Panc1 (cell line): ENCODE results near the gene STARD7. TPM values are rescaled to one million over a fixed set of nuclear protein-coding genes. Genes with fewer than 3 reads are reported as not detected.

ENCODE experiments used
- ATAC-seq: fragments of 200-7000 bp; cut with Tn5 transposase; 2 replicates; pipeline ENCODE4 v1.9.1; 2020; ENCODE audit warnings: mild to moderate bottlenecking, moderate library complexity
- BruUV-seq: library from RNA; stranded (reverse); fragments of 400-500 nt; replicated peaks from 2 replicates; lab custom pipeline; 2021; lab: Mats Ljungman, UMichigan
- CTCF ChIA-PET: fragments of 300-600 bp; sonication (Branson Sonifier 250); formaldehyde crosslinking; loops from one replicate; lab custom pipeline; 2022; ENCODE audit warnings: antibody characterized with exemption; lab: Charles Lee
- POLR2A ChIA-PET: fragments of 300-600 bp; sonication (Branson Sonifier 250); formaldehyde crosslinking; loops from one replicate; lab custom pipeline; 2022; ENCODE audit warnings: antibody characterized with exemption; lab: Charles Lee
- DNase-seq: peaks from one replicate; pipeline ENCODE4 v3.0.0-alpha.2; 2010; ENCODE audit warnings: low read depth, low spot score
- H3K27ac ChIP-seq: 2 replicates; pipeline ENCODE4 v1.5.1; 2011; ENCODE audit warnings: mild to moderate bottlenecking, low read length, inconsistent platforms
- H3K27me3 ChIP-seq: fragments of 200-500 bp; sonication (Bioruptor generic); 2 replicates; pipeline ENCODE4 v1.6.0; 2014; ENCODE audit warnings: low read length, inconsistent platforms; ENCODE audit not compliant: control insufficient read depth, insufficient read depth
- H3K36me3 ChIP-seq: fragments of 200-500 bp; sonication (Bioruptor generic); 2 replicates; pipeline ENCODE4 v1.5.1; 2014; ENCODE audit warnings: inconsistent platforms, mild to moderate bottlenecking, low read length, moderate library complexity; ENCODE audit not compliant: control insufficient read depth, insufficient read depth
- H3K4me1 ChIP-seq: 2 replicates; pipeline ENCODE4 v1.5.1; 2011; ENCODE audit warnings: inconsistent platforms, mild to moderate bottlenecking, low read length, moderate library complexity; ENCODE audit not compliant: control insufficient read depth, insufficient read depth
- H3K4me3 ChIP-seq, 2 experiments: 2 replicates each; pipeline ENCODE4 v1.5.1; 2011 to 2012; ENCODE audit warnings: low read depth in 2 of 2, low read length in 2 of 2, mild to moderate bottlenecking in 2 of 2, inconsistent platforms in 1 of 2, moderate library complexity in 1 of 2
- H3K9me3 ChIP-seq: fragments of 200-500 bp; sonication (Bioruptor generic); 2 replicates; pipeline ENCODE4 v1.5.1; 2014; ENCODE audit warnings: low read depth, mild to moderate bottlenecking, inconsistent platforms, low read length, moderate library complexity; ENCODE audit not compliant: control insufficient read depth, insufficient read depth
- POLR2AphosphoS5 ChIP-seq: IDR thresholded peaks from 2 replicates; pipeline ENCODE4 v1.6.1; 2012; ENCODE audit warnings: mild to moderate bottlenecking, low read depth, low read length, moderate library complexity
- SIN3A ChIP-seq: IDR thresholded peaks from 2 replicates; pipeline ENCODE4 v1.6.1; 2012; ENCODE audit warnings: low read depth, mild to moderate bottlenecking, low read length, moderate library complexity, borderline replicate concordance; ENCODE audit not compliant: insufficient read depth
- TCF7L2 ChIP-seq: IDR thresholded peaks from 2 replicates; pipeline ENCODE4 v1.6.1; 2011; ENCODE audit warnings: mild to moderate bottlenecking, low read depth, low read length, inconsistent platforms
- in situ Hi-C: cut with HindIII; loops from 2 replicates; pipeline ENCODE4 v1.10.0; 2016; ENCODE audit warnings: low sequenced_read_pairs, low pct_unique_long_range_greater_than_20kb
- intact Hi-C: fragments of 100-400 bp; cut with micrococcal nuclease; formaldehyde crosslinking; loops from one replicate; pipeline ENCODE4 v1.10.0; 2022; ENCODE audit not compliant: unreplicated experiment
- total RNA-seq: library from RNA; stranded (reverse); gene quantifications from one replicate; pipeline ENCODE4 v1.2.1, GENCODE V29; 2021; ENCODE audit not compliant: unreplicated experiment
- TF ChIP-seq, protein P1 (sequence below), 2 experiments: IDR thresholded peaks; 2 replicates each; pipeline ENCODE4 v1.6.1; 2011 to 2012; ENCODE audit warnings: low read depth in 2 of 2, control low read depth in 1 of 2, low read length in 1 of 2, mild to moderate bottlenecking in 1 of 2, moderate library complexity in 1 of 2; ENCODE audit not compliant: insufficient read depth in 1 of 2
- TF ChIP-seq, protein P2 (sequence below): fragments of 450-650 bp; IDR thresholded peaks from 2 replicates; pipeline ENCODE4 v1.5.1; 2017; ENCODE audit warnings: mild to moderate bottlenecking

The STARD7 gene
- total RNA-seq, 1 experiment from 2014 or later, result 133 TPM

- Histone ChIP-seq H3K27me3 (no peaks in the 10 kb centered on the region), H3K27ac (no peak overlapping the region), H3K4me3 (no peak overlapping the region), H3K9me3 (no peaks in the 10 kb centered on the region), H3K4me1 (no peaks in the 10 kb centered on the region), H3K36me3 (no peaks in the 10 kb centered on the region)
- in situ Hi-C loops, result loop anchor here (25.0 kb wide), 1 partner anchor 104 kb away; the partner anchor contains the start of genes CIAO1 and TMEM127
- CTCF ChIA-PET, result no interaction called here
- no peak for TF ChIP-seq TCF7L2
- TF ChIP-seq POLR2AphosphoS5, result no peak
- TF ChIP-seq, protein P1, sequence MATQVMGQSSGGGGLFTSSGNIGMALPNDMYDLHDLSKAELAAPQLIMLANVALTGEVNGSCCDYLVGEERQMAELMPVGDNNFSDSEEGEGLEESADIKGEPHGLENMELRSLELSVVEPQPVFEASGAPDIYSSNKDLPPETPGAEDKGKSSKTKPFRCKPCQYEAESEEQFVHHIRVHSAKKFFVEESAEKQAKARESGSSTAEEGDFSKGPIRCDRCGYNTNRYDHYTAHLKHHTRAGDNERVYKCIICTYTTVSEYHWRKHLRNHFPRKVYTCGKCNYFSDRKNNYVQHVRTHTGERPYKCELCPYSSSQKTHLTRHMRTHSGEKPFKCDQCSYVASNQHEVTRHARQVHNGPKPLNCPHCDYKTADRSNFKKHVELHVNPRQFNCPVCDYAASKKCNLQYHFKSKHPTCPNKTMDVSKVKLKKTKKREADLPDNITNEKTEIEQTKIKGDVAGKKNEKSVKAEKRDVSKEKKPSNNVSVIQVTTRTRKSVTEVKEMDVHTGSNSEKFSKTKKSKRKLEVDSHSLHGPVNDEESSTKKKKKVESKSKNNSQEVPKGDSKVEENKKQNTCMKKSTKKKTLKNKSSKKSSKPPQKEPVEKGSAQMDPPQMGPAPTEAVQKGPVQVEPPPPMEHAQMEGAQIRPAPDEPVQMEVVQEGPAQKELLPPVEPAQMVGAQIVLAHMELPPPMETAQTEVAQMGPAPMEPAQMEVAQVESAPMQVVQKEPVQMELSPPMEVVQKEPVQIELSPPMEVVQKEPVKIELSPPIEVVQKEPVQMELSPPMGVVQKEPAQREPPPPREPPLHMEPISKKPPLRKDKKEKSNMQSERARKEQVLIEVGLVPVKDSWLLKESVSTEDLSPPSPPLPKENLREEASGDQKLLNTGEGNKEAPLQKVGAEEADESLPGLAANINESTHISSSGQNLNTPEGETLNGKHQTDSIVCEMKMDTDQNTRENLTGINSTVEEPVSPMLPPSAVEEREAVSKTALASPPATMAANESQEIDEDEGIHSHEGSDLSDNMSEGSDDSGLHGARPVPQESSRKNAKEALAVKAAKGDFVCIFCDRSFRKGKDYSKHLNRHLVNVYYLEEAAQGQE (IDR thresholded peaks at IDR 0.05; ENCODE audit: insufficient read depth in 1 of 2, low read depth in 2 of 2, low read length in 1 of 2), result no peak
- TF ChIP-seq SIN3A, result no peak
- TF ChIP-seq, protein P2, sequence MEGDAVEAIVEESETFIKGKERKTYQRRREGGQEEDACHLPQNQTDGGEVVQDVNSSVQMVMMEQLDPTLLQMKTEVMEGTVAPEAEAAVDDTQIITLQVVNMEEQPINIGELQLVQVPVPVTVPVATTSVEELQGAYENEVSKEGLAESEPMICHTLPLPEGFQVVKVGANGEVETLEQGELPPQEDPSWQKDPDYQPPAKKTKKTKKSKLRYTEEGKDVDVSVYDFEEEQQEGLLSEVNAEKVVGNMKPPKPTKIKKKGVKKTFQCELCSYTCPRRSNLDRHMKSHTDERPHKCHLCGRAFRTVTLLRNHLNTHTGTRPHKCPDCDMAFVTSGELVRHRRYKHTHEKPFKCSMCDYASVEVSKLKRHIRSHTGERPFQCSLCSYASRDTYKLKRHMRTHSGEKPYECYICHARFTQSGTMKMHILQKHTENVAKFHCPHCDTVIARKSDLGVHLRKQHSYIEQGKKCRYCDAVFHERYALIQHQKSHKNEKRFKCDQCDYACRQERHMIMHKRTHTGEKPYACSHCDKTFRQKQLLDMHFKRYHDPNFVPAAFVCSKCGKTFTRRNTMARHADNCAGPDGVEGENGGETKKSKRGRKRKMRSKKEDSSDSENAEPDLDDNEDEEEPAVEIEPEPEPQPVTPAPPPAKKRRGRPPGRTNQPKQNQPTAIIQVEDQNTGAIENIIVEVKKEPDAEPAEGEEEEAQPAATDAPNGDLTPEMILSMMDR, result no peak
- BruUV-seq, result no TSS peak
- POLR2A ChIA-PET, result no interaction called here
- ATAC-seq, result no peak
- intact Hi-C loops, result loop anchor here (1.0 kb wide), 1 partner anchor 14 kb away; no protein-coding TSS in a partner anchor
- DNase-seq, result no peak
These were observed 50.7 kb downstream of the STARD7 start for GRCh38 chr2:96157649-96158553.

DNA sequence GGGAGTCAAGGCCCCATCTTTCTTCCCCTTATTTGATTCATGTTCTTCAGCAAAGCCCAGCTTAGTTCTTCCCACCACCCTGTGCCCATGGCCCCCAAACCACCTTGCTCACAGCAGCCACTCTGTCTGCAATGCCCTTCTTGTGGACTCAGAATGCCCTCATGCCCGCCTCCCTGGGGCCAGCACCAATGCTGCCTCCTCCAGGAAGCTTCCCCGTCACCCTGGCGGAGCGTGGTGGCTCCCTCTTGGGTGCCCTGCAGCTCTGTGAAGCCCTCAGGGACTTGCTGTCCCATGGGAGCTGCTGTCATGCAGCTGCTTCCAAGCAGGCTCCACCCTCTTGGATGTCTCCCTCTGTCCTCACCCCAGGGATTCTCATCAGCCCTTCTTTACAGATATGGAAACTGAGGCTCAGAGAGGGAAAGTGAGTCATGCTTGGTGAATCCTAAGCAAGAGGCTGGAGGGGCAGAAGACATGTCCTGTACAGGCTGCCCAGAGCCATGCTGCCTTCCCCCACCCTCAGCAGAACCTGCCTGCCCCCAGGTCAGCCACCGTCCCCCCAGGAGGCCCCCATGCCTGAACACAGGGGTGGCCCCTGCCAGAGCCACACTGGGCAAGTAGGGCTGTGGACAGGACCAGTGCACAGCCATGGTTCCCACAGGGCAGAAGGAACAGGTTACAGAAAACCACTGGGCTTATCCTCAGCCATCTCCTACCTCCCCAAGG, 51.5 kb downstream of the STARD7 start:
- TF ChIP-seq SIN3A (no peak), TCF7L2 (no peak), POLR2AphosphoS5 (no peak)
- TF ChIP-seq, protein P2, result no peak
- TF ChIP-seq, protein P1 (IDR thresholded peaks at IDR 0.05; ENCODE audit: insufficient read depth in 1 of 2, low read depth in 2 of 2, low read length in 1 of 2), result no peak
- Histone ChIP-seq H3K27ac (no peak overlapping the region), H3K9me3 (no peaks in the 10 kb centered on the region), H3K36me3 (no peaks in the 10 kb centered on the region), H3K27me3 (no peaks in the 10 kb centered on the region), H3K4me3 (no peak overlapping the region), H3K4me1 (no peaks in the 10 kb centered on the region)
- ChIA-PET POLR2A (no interaction called here), CTCF (no interaction called here)
- DNase-seq (no peak), ATAC-seq (no peak)
- intact Hi-C loops (loop anchor here (1.0 kb wide), 1 partner anchor 15 kb away; no protein-coding TSS in a partner anchor), in situ Hi-C loops (loop anchor here (25.0 kb wide), 1 partner anchor 105 kb away; the partner anchor contains the start of genes CIAO1 and TMEM127)
- no TSS peak for BruUV-seq
